H9 (cell line): ENCODE results near the gene KIF13A. TPM values are rescaled to one million over a fixed set of nuclear protein-coding genes. Genes with fewer than 3 reads are reported as not detected.

Experiments
- DNase-seq: peaks from one replicate; pipeline ENCODE4 v3.0.0-alpha.2; 2017
- H2AFZ ChIP-seq: one replicate; pipeline ENCODE4 v1.6.1; 2013; ENCODE audit warnings: mild to moderate bottlenecking, low read length, control low read depth, moderate library complexity
- H2AK5ac ChIP-seq: 2 replicates; pipeline ENCODE4 v1.6.1; 2013; ENCODE audit warnings: low read length, control low read depth, mixed read lengths; ENCODE audit not compliant: insufficient read length
- H2BK120ac ChIP-seq: one replicate; pipeline ENCODE4 v1.6.1; 2013; ENCODE audit warnings: low read depth, mild to moderate bottlenecking, low read length, control low read depth, inconsistent platforms; ENCODE audit not compliant: poor library complexity, severe bottlenecking
- H2BK12ac ChIP-seq: 2 replicates; pipeline ENCODE4 v1.6.1; 2013; ENCODE audit warnings: low read length, control low read depth, mixed read lengths, low read depth; ENCODE audit not compliant: insufficient read length
- H2BK15ac ChIP-seq: 2 replicates; pipeline ENCODE4 v1.6.1; 2013; ENCODE audit warnings: low read depth, low read length, control low read depth
- H2BK20ac ChIP-seq: one replicate; pipeline ENCODE4 v1.6.1; 2013; ENCODE audit warnings: low read depth, mild to moderate bottlenecking, low read length, control low read depth, inconsistent platforms; ENCODE audit not compliant: poor library complexity, severe bottlenecking
- H2BK5ac ChIP-seq: 2 replicates; pipeline ENCODE4 v1.6.1; 2013; ENCODE audit warnings: low read length, control low read depth, mixed read lengths; ENCODE audit not compliant: insufficient read length
- H3K14ac ChIP-seq: 2 replicates; pipeline ENCODE4 v1.6.1; 2013; ENCODE audit warnings: low read length, control low read depth; ENCODE audit not compliant: insufficient read depth
- H3K18ac ChIP-seq: 2 replicates; pipeline ENCODE4 v1.6.1; 2013; ENCODE audit warnings: low read depth, mild to moderate bottlenecking, mixed read lengths, low read length, control low read depth; ENCODE audit not compliant: insufficient read length
- H3K23ac ChIP-seq: 2 replicates; pipeline ENCODE4 v1.6.1; 2013; ENCODE audit warnings: low read length, control low read depth, mixed read lengths, low read depth; ENCODE audit not compliant: insufficient read length
- H3K23me2 ChIP-seq: 2 replicates; pipeline ENCODE4 v1.6.1; 2013; ENCODE audit warnings: low read depth, mild to moderate bottlenecking, mixed read lengths, low read length, control low read depth; ENCODE audit not compliant: insufficient read length, poor library complexity, severe bottlenecking
- H3K27ac ChIP-seq: 2 replicates; pipeline ENCODE4 v1.5.1; 2013; ENCODE audit warnings: low read length, control low read depth, mixed read lengths, low read depth; ENCODE audit not compliant: insufficient read length
- H3K27me3 ChIP-seq: 2 replicates; pipeline ENCODE4 v1.6.1; 2013; ENCODE audit warnings: low read length, control low read depth, inconsistent platforms; ENCODE audit not compliant: insufficient read depth
- H3K4ac ChIP-seq: 2 replicates; pipeline ENCODE4 v1.6.1; 2013; ENCODE audit warnings: low read depth, mild to moderate bottlenecking, control low read depth, inconsistent platforms, low read length, moderate library complexity
- H3K4me1 ChIP-seq: 2 replicates; pipeline ENCODE4 v1.6.1; 2013; ENCODE audit warnings: low read length, control low read depth, inconsistent platforms; ENCODE audit not compliant: insufficient read depth
- H3K4me2 ChIP-seq: 2 replicates; pipeline ENCODE4 v1.6.1; 2013; ENCODE audit warnings: low read length, control low read depth, mixed read lengths; ENCODE audit not compliant: insufficient read length, insufficient read depth
- H3K56ac ChIP-seq: 2 replicates; pipeline ENCODE4 v1.6.1; 2013; ENCODE audit warnings: low read depth, mild to moderate bottlenecking, mixed read lengths, low read length, control low read depth; ENCODE audit not compliant: insufficient read length
- H3K79me1 ChIP-seq: 2 replicates; pipeline ENCODE4 v1.6.1; 2013; ENCODE audit warnings: low read depth, mild to moderate bottlenecking, moderate library complexity, low read length, control low read depth, inconsistent platforms; ENCODE audit not compliant: insufficient read depth, poor library complexity, severe bottlenecking
- H3K79me2 ChIP-seq: 2 replicates; pipeline ENCODE4 v1.6.1; 2013; ENCODE audit warnings: low read length, control low read depth, inconsistent platforms; ENCODE audit not compliant: insufficient read depth
- H3K9ac ChIP-seq: 2 replicates; pipeline ENCODE4 v1.6.1; 2013; ENCODE audit warnings: low read length, control low read depth, mixed read lengths; ENCODE audit not compliant: insufficient read length; ENCODE audit errors: extremely low read depth
- H3K9me3 ChIP-seq: one replicate; pipeline ENCODE4 v1.6.1; 2013; ENCODE audit warnings: low read depth, low read length, inconsistent platforms; ENCODE audit not compliant: control insufficient read depth
- H3T11ph ChIP-seq: one replicate; pipeline ENCODE4 v1.6.1; 2013; ENCODE audit warnings: mild to moderate bottlenecking, low read length, control low read depth, inconsistent platforms
- H4K20me1 ChIP-seq: one replicate; pipeline ENCODE4 v1.6.1; 2013; ENCODE audit not compliant: control insufficient read depth, insufficient read length, insufficient read depth
- H4K5ac ChIP-seq: 2 replicates; pipeline ENCODE4 v1.6.1; 2013; ENCODE audit warnings: low read depth, mild to moderate bottlenecking, mixed read lengths, low read length, control low read depth; ENCODE audit not compliant: insufficient read length
- H4K8ac ChIP-seq: replicated peaks from 2 replicates; pipeline ENCODE4 v1.6.1; 2013; ENCODE audit warnings: low read length, control low read depth, mixed read lengths, low read depth; ENCODE audit not compliant: insufficient read length
- H4K91ac ChIP-seq: 2 replicates; pipeline ENCODE4 v1.6.1; 2013; ENCODE audit warnings: low read depth, mild to moderate bottlenecking, moderate library complexity, mixed read lengths, low read length, control low read depth; ENCODE audit not compliant: insufficient read length
- H3K27ac Mint-ChIP-seq, 3 experiments: 2 replicates in 2 of 3; 3 replicates in 1 of 3; pipeline ENCODE4 v1.8.0; 2020 to 2021; ENCODE audit warnings: mixed read lengths in 3 of 3, mild to moderate bottlenecking in 1 of 3, moderate library complexity in 1 of 3
- H3K27me3 Mint-ChIP-seq: 2 replicates; pipeline ENCODE4 v1.8.0; 2021; ENCODE audit warnings: low read depth, mild to moderate bottlenecking, moderate library complexity, mixed read lengths
- H3K36me3 Mint-ChIP-seq, 3 experiments: 2 replicates in 2 of 3; 3 replicates in 1 of 3; pipeline ENCODE4 v1.8.0; 2020 to 2021; ENCODE audit warnings: low read depth in 3 of 3, mixed read lengths in 3 of 3; ENCODE audit not compliant: insufficient read depth in 1 of 3
- H3K4me1 Mint-ChIP-seq, 2 experiments: 2 replicates each; pipeline ENCODE4 v1.8.0; 2020; ENCODE audit warnings: mixed read lengths in 2 of 2
- H3K4me3 Mint-ChIP-seq, 2 experiments: 2 replicates in 1 of 2; 3 replicates in 1 of 2; pipeline ENCODE4 v1.8.0; 2020 to 2021; ENCODE audit warnings: mild to moderate bottlenecking in 2 of 2, mixed read lengths in 2 of 2, moderate library complexity in 1 of 2
- H3K9me3 Mint-ChIP-seq, 2 experiments: 2 replicates in 1 of 2; 3 replicates in 1 of 2; pipeline ENCODE4 v1.8.0; 2020; ENCODE audit warnings: mild to moderate bottlenecking in 2 of 2, mixed read lengths in 2 of 2, moderate library complexity in 1 of 2
- WGBS: extraction: QIAGEN DNeasy Blood & Tissue Kit; methylation state at CpG from one replicate; pipeline ENCODE4 v1.1.7; 2013; ENCODE audit warnings: missing lambda C conversion rate, low lambda C conversion rate, mixed read lengths; ENCODE audit not compliant: insufficient read length; ENCODE audit errors: extremely low coverage; 5-methylcytosine and 5-hydroxymethylcytosine counted together
- total RNA-seq: library from RNA; stranded (reverse); gene quantifications from 2 replicates; pipeline ENCODE4 v1.2.1, GENCODE V29; 2021
- TF ChIP-seq, protein P1 (sequence below): fragments of 200-600 bp; sonication (generic); conservative IDR thresholded peaks from 3 replicates; pipeline ENCODE4 v1.8.0; 2021; ENCODE audit warnings: antibody characterized with exemption, mild to moderate bottlenecking

The KIF13A gene
- total RNA-seq, 1 experiment from 2014 or later = 38.2 TPM

DNA sequence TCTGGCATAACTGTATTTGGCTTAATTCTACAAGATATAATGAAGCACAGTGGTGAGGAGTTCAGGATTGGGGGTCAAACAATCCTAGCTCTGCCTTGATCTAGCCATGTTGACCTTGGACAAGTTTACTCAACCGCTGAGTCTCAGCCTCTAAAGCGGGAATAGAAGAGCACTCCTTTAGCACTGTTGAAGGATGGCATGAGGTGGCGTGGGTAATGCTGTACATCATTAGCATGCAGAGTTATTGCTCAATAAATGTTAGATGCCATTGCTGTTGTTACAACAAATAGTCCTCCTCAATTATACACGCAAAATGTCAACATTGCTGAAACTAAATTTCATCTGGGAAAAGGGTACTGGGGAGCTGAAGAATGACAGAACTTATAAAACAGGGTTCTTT lies 78.6 kb downstream of the KIF13A start:
- Histone ChIP-seq H3K79me1 (no peaks in the 10 kb centered on the region), H4K5ac (no peak overlapping the region), H3K4me2 (no peak overlapping the region), H3K23ac (no peak overlapping the region), H2BK20ac (no peak overlapping the region), H3K56ac (no peak overlapping the region), H3K27me3 (no peaks in the 10 kb centered on the region), H2BK12ac (no peak overlapping the region), H3K23me2 (no peaks in the 10 kb centered on the region), H4K20me1 (no peaks in the 10 kb centered on the region), H2BK15ac (no peak overlapping the region), H3K14ac (no peak overlapping the region), H3K18ac (no peak overlapping the region), H2AFZ (no peak overlapping the region), H2AK5ac (no peak overlapping the region), H3K79me2 (no peaks in the 10 kb centered on the region), H3K4me1 (peaks cover 6% of the 10 kb centered on the region; the same call in 1 of the 2 replicates), H3K9me3 (no peaks in the 10 kb centered on the region), H4K8ac (no peak overlapping the region), H2BK120ac (no peak overlapping the region), H3K9ac (no peak overlapping the region), H4K91ac (no peak overlapping the region), H3K4ac (no peak overlapping the region), H3T11ph (no peak overlapping the region), H2BK5ac (no peak overlapping the region), H3K27ac (no peak overlapping the region)
- Mint-ChIP-seq H3K4me1 (peaks cover 22 to 24% of the 10 kb centered on the region in 2 experiments), H3K4me3 (no peak overlapping the region), H3K9me3 (no peaks in the 10 kb centered on the region), H3K27me3 (no peaks in the 10 kb centered on the region), H3K36me3 (no peaks in the 10 kb centered on the region), H3K27ac (no peak overlapping the region; a peak in 1 of 7 replicates)
- TF ChIP-seq, protein P1, sequence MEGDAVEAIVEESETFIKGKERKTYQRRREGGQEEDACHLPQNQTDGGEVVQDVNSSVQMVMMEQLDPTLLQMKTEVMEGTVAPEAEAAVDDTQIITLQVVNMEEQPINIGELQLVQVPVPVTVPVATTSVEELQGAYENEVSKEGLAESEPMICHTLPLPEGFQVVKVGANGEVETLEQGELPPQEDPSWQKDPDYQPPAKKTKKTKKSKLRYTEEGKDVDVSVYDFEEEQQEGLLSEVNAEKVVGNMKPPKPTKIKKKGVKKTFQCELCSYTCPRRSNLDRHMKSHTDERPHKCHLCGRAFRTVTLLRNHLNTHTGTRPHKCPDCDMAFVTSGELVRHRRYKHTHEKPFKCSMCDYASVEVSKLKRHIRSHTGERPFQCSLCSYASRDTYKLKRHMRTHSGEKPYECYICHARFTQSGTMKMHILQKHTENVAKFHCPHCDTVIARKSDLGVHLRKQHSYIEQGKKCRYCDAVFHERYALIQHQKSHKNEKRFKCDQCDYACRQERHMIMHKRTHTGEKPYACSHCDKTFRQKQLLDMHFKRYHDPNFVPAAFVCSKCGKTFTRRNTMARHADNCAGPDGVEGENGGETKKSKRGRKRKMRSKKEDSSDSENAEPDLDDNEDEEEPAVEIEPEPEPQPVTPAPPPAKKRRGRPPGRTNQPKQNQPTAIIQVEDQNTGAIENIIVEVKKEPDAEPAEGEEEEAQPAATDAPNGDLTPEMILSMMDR = no peak
- no peak for DNase-seq
- no CpG with 5 or more reads among the region's 4 CpGs for WGBS
